BJ (cell line): Measurements from ENCODE around the gene PRKAG2. TPM values are rescaled to one million over a fixed set of nuclear protein-coding genes. Genes with fewer than 3 reads are reported as not detected.

ENCODE experiments used
- CTCF ChIA-PET: fragments of 350-600 bp; formaldehyde crosslinking; extraction: SDS; loops from one replicate; lab custom pipeline; 2021; ENCODE audit warnings: antibody characterized with exemption, inconsistent platforms; lab: Yijun Ruan, JAX
- POLR2A ChIA-PET: fragments of 300-600 bp; sonication (Branson Sonifier 250); formaldehyde crosslinking; extraction: SDS; loops from one replicate; lab custom pipeline; 2021; ENCODE audit warnings: antibody characterized with exemption; lab: Charles Lee
- DNase-seq: peaks from one replicate; pipeline ENCODE4 v3.0.0-alpha.2; 2011; ENCODE audit warnings: low read depth
- H3K27me3 ChIP-seq: 2 replicates; pipeline ENCODE4 v1.6.0; 2011; ENCODE audit warnings: low read length; ENCODE audit not compliant: control insufficient read depth, insufficient read depth
- H3K36me3 ChIP-seq: 2 replicates; pipeline ENCODE4 v1.5.1; 2011; ENCODE audit warnings: low read length; ENCODE audit not compliant: control insufficient read depth, insufficient read depth
- H3K4me3 ChIP-seq: 2 replicates; pipeline ENCODE4 v1.5.1; 2011; ENCODE audit warnings: low read depth, mild to moderate bottlenecking, control low read depth, low read length
- CTCF ChIP-seq: IDR thresholded peaks from 2 replicates; pipeline ENCODE4 v1.5.1; 2011; ENCODE audit warnings: low read depth, mild to moderate bottlenecking, control low read depth, inconsistent platforms, low read length, moderate library complexity; ENCODE audit not compliant: insufficient read depth
- polyA plus RNA-seq: library from polyadenylated mRNA; depleted of rRNA; stranded (reverse); fragments of >200 nt; gene quantifications from 2 replicates; pipeline ENCODE4 v1.2.3, GENCODE V29; 2011

PRKAG2 gene
- polyA plus RNA-seq, 1 experiment: 11.3 TPM

- no peaks in the 10 kb centered on the region for H3K27me3 ChIP-seq
- CTCF ChIA-PET: no interaction called here
Observed at GRCh38 chr7:151723321-151723720, 153.6 kb downstream of the PRKAG2 start.

GRCh38 chr7:151722533-151722932 lies 154.4 kb downstream of the PRKAG2 start:
- POLR2A ChIA-PET: no interaction called here
- no peak for TF ChIP-seq CTCF
- no peak for DNase-seq

More at GRCh38 chr7:151723321-151723720, 153.6 kb downstream of the PRKAG2 start:
- Histone ChIP-seq H3K4me3 (no peak overlapping the region), H3K36me3 (no peaks in the 10 kb centered on the region)
- POLR2A ChIA-PET: no interaction called here
- no peak for DNase-seq
- no peak for TF ChIP-seq CTCF

GRCh38 chr7:151721694-151722093 lies 155.2 kb downstream of the PRKAG2 start:
- CTCF ChIA-PET: interaction anchor here (0.7 to 1.6 kb wide), 3 partner anchors 14 to 122 kb away, joined by 3 to 5 read pairs (median 3); no protein-coding TSS in a partner anchor
- POLR2A ChIA-PET: no interaction called here
- no peak for DNase-seq
- Histone ChIP-seq H3K27me3 (no peaks in the 10 kb centered on the region), H3K4me3 (no peak overlapping the region), H3K36me3 (no peaks in the 10 kb centered on the region)
- no peak for TF ChIP-seq CTCF

More at GRCh38 chr7:151722533-151722932, 154.4 kb downstream of the PRKAG2 start:
- Histone ChIP-seq H3K27me3 (no peaks in the 10 kb centered on the region), H3K4me3 (no peak overlapping the region), H3K36me3 (no peaks in the 10 kb centered on the region)
- CTCF ChIA-PET: interaction anchor here (0.7 to 1.6 kb wide), 3 partner anchors 15 to 123 kb away, joined by 3 to 5 read pairs (median 3); no protein-coding TSS in a partner anchor

GRCh38 chr7:151721236-151721635 lies 155.7 kb downstream of the PRKAG2 start:
- Histone ChIP-seq H3K4me3 (no peak overlapping the region), H3K27me3 (no peaks in the 10 kb centered on the region), H3K36me3 (no peaks in the 10 kb centered on the region)
- no peak for TF ChIP-seq CTCF
- ChIA-PET POLR2A (no interaction called here), CTCF (interaction anchor here (1.6 kb wide), 1 partner anchor 13 kb away, joined by 5 read pairs; no protein-coding TSS in a partner anchor)
- DNase-seq: no peak

GRCh38 chr7:151720280-151720679 lies 156.6 kb downstream of the PRKAG2 start:
- TF ChIP-seq CTCF: no peak
- ChIA-PET CTCF (interaction anchor here (1.0 kb wide), 1 partner anchor 15 kb away, joined by 3 read pairs; no protein-coding TSS in a partner anchor), POLR2A (no interaction called here)
- Histone ChIP-seq H3K36me3 (no peaks in the 10 kb centered on the region), H3K4me3 (no peak overlapping the region), H3K27me3 (no peaks in the 10 kb centered on the region)
- no peak for DNase-seq
